Frontal cortex (tissue), 4 donors: Measurements from ENCODE around the gene FLOT2. TPM values are rescaled to one million over a fixed set of nuclear protein-coding genes. Genes with fewer than 3 reads are reported as not detected.
A peak's percentile ranks its signal among the peaks of the same experiment; 100 is the strongest.
"Not testable (repeated sequence)": the region's sequence is repeated elsewhere in the genome, so short reads cannot be mapped to it uniquely, and the experiment has no call there.

Experiments
- DNase-seq, 2 donors: peaks; one replicate each; pipeline ENCODE4 v3.0.0; 2012; ENCODE audit warnings: low spot score in 2 of 2
- FAIRE-seq: peaks from 2 replicates; lab custom pipeline; 2012; peaks lifted over from hg19 to GRCh38; lab: Jason Lieb, UNC
- total RNA-seq: library from RNA; depleted of rRNA; stranded (reverse); fragments of >200 nt; gene quantifications from one replicate; pipeline ENCODE4 v1.2.3, GENCODE V29; 2014
- donor health status: control.
- donor health status: control.
- donor health status: control.

FLOT2 gene
- total RNA-seq, 1 donor from 2014 or later, result 14.7 TPM

GRCh38 chr17:28898527-28898955 lies 1.0 kb upstream of the FLOT2 start:
- no peak for FAIRE-seq
- no peak for DNase-seq

GRCh38 chr17:28897769-28898526 lies 415 bp upstream of the FLOT2 start:
- FAIRE-seq (no peak), DNase-seq (no peak)

- FAIRE-seq, result no peak
Measured at GRCh38 chr17:28896491-28896883, 1.0 kb downstream of the FLOT2 start.

DNA sequence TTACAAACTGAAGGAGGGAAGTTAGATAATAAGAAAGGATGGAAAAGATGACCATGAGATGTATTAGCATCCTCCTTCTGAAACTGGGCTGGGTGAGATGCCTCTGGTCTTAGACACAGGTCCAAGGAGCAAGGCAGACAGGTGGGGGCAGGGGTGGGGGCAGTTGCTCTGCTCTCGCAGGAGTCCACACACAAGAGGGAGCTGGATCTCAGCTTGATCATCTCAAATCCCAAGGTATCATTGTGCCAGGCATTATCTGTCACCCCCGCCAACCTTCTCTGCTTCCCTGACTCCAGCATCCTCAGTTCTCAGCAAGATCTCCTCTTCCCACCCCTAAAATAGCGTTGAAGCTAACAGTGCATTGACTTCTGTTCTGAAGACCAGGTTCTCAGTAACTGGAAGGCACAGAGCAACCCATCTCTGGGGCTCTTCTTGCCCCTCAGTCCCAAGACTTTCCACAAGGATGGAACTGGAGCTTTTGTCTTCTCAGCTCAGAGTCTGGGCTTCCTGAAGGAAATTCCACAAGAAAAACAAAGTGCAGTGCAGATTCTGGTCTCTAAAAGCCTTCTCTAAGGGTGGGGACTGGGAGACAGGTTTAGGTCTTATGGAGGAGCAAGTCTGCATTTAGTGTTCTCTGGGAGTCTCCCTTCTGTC lies 1.6 kb downstream of the FLOT2 start:
- FAIRE-seq, result no peak

More at GRCh38 chr17:28896491-28896883, 1.0 kb downstream of the FLOT2 start:
- no peak for DNase-seq

DNA sequence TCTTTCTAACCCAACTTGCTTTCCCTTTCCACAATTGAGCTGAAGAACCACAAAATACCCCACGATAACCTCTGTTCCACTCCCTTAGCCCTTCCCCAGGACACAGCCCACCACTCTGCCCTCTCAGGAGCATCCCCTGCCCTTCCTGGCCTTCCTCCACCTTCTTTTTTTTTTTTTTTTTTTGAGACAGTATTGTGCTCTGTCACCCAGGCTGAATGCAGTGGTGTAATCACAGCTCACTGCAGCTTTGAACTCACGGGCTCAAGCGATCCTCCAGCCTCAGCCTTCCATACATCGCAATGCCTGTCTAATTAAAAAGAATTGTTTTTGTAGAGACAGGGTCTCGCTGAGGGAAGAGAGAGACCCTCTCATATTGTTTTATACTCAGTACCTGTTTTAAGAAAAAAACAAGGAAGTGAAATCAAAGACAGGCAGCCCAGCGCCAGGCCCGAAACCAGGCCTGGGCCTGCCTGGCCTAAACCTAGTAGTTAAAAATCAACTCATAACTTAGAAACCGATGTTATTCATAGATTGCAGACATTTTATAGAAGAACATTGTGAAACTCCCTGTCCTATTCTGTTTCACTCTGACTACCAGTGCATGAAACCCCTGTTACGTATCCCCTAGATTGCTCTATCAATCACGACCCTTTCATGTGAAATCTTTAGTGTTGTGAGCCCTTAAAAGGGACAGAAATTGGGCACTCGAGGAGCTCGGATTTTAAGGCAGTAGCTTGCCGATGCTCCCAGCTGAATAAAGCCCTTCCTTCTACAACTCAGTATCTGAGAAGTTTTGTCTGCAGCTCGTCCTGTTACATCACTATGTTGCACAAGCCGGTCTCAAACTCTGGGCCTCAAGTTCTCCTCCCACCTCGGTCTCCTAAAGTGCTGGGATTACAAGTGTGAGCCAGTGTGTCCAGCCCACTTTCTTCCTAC lies 4.0 kb downstream of the FLOT2 start:
- not testable (repeated sequence) for FAIRE-seq, DNase-seq

More for the DNA sequence above, 1.6 kb downstream of the FLOT2 start:
- DNase-seq, result no peak

GRCh38 chr17:28892024-28892423 lies 5.5 kb downstream of the FLOT2 start:
- DNase-seq, result no peak
- no peak for FAIRE-seq

GRCh38 chr17:28891201-28891600 lies 6.3 kb downstream of the FLOT2 start:
- no peak for FAIRE-seq

GRCh38 chr17:28889996-28890395 lies 7.5 kb downstream of the FLOT2 start:
- no peak for DNase-seq
- FAIRE-seq, result no peak

More at GRCh38 chr17:28891201-28891600, 6.3 kb downstream of the FLOT2 start:
- DNase-seq, result no peak

- FAIRE-seq, result no peak
- DNase-seq, result no peak
Measured at GRCh38 chr17:28888832-28889231, 8.7 kb downstream of the FLOT2 start.

GRCh38 chr17:28887871-28888471 lies 9.6 kb downstream of the FLOT2 start:
- no peak for DNase-seq
- FAIRE-seq, result no peak

- DNase-seq (no peak), FAIRE-seq (no peak)
Measured at GRCh38 chr17:28885951-28886350, 11.6 kb downstream of the FLOT2 start.

DNA sequence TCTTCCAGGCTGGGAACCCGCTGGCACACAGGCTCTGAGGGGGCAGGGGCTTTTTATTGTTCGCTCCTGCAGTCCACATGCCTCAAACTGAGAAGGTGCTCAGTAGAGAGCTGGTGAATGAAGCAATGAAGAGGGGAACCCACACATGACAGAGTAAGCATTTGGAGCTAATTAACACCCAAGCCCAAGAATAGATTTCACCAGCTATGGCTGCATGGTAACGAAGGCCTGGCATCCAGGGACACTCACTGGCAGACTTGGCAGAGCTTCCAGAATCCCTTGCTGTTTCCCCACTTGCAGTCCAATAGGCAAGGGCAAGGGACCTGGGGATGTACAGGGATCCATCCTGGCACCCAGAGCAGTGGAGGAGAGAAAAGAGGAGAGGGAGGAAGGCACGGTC lies 12.2 kb downstream of the FLOT2 start:
- DNase-seq, result peak in 1 of 2 donors; percentile 57
- FAIRE-seq, result no peak

GRCh38 chr17:28883967-28884702 lies 13.4 kb downstream of the FLOT2 start:
- no peak for DNase-seq
- FAIRE-seq, result no peak

DNA sequence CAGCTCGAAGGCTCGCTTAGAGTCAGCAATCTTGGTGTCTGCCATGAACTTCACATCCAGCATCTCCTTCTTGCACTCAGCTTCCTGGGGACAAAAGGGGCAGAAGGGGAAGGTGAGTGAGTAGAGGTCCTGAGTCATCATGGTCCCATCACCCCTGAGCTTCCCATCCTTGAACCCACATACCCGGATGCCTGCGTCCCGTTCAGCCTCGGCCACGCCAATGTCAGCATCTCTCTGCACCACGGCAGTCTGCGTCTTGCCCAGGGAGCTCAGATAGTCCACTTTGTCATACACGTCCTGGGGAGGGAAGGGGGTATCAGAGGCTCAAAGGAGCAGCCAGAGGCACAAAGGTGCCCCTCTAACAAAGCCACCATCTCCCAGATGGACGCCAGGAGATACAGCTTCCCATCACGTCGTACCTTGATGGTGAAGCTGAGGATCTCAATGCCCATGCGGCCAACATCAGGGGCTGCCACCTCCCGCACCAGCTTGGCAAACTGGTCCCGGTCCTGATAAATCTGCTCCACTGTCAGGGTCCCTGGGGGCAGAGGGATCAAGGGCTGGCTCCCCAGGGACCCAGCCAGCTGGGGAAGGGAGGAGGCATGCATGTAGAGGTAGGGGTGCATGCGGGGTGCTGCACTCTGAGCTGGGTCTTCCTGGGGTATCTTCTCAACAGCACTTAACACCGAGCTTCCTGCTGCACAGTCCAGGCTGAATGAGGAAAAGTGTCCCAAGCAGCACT lies 15.2 kb downstream of the FLOT2 start:
- FAIRE-seq, result no peak

DNA sequence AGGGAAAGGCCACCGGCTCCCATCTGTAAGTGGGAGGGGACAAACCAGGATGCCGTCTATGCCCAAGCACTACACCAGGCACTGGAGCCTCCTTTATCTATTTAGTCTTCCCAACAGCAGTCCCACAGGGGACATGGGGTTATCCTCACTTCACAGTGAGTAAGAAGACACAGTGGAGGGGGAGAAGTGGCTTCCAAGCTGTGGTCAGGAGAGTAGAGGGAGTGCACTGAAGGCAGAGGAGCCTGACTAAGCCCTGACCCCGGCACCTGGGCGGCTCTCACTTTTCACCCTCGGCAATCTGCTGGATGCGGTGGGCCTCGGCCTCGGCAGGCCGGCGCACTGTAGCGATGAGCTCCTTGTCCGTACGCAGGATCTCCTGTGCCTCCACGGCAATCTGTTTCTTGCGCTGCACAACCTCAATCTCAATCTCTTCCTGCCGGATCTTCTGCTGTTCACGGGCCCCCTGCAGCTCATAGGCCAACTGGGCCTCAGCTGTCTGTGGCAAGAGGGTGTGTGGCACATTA lies 15.9 kb downstream of the FLOT2 start:
- DNase-seq, result no peak

More for the DNA sequence above, 15.2 kb downstream of the FLOT2 start:
- DNase-seq, result no peak

GRCh38 chr17:28880572-28880945 lies 17.0 kb downstream of the FLOT2 start:
- FAIRE-seq (no peak), DNase-seq (no peak)

More for the DNA sequence above, 15.9 kb downstream of the FLOT2 start:
- FAIRE-seq, result no peak

DNA sequence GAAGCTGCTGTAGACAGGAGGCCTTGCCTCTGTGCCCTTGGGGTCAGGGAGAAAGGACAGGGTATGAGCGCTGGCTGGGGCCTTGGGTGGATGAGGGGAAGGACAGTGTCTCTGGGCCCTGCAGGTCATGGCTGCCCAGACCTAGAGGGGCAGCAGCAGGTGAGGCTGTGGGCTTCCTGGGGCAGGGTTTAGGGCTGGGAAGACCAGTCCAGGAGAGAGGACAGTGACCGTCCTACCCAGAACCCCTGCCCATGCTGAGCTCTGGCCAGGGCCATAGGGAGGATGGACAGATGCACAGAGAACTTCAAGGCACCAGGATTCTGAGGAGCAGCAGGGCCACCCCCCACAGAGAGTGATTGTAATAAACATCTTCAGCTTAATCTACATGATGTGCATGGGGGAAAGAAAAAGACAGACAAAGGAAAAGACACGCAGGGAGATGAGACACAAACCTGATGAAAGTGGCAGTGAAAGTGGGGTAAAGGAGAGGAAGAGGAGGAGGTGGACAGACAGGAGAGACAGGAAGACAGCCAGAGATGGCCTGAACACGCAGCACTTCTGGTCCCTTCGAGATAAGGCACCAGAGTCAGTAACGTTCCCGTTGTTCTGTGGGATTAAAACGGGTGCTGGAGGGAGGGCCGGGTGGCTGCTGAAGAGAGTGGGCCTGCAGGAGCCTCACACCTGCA lies 17.5 kb downstream of the FLOT2 start:
- no peak for DNase-seq
- no peak for FAIRE-seq

- no peak for FAIRE-seq
- no peak for DNase-seq
Measured at GRCh38 chr17:28878981-28879380, 18.6 kb downstream of the FLOT2 start.
